ENCODE measurements around the gene MARCHF3. TPM values are rescaled to one million over a fixed set of nuclear protein-coding genes. Genes with fewer than 3 reads are reported as not detected.
A peak's percentile ranks its signal among the peaks of the same experiment; 100 is the strongest.

The MARCHF3 gene
- total RNA-seq, 6 experiments from 2014 or later = 0.33 to 4.3 (median 0.77) TPM

GRCh38 chr5:127074466-127074865 is 44.1 kb upstream of the MARCHF3 start:
- H3K27me3 ChIP-seq = no peaks in the 10 kb centered on the region
- DNase-seq = no peak
- no peak for TF ChIP-seq POLR2A (IDR thresholded peaks at IDR 0.05)
- intact Hi-C loops (cut with DNase I) = no loop called here
- no peak for ATAC-seq
- H3K27ac ChIP-seq = no peak overlapping the region
- 86% methylated on average over 3 of the region's 3 CpGs for WGBS (ENCODE audit: insufficient coverage, low coverage, low lambda C conversion rate, missing lambda C conversion rate)
- no peaks in the 10 kb centered on the region for H3K9me3 ChIP-seq
- H3K4me1 ChIP-seq = no peaks in the 10 kb centered on the region
- no peak overlapping the region for H3K4me3 ChIP-seq
- peaks cover 0 to 4% (median 0%) of the 10 kb centered on the region in 4 donors for H3K36me3 ChIP-seq

DNA sequence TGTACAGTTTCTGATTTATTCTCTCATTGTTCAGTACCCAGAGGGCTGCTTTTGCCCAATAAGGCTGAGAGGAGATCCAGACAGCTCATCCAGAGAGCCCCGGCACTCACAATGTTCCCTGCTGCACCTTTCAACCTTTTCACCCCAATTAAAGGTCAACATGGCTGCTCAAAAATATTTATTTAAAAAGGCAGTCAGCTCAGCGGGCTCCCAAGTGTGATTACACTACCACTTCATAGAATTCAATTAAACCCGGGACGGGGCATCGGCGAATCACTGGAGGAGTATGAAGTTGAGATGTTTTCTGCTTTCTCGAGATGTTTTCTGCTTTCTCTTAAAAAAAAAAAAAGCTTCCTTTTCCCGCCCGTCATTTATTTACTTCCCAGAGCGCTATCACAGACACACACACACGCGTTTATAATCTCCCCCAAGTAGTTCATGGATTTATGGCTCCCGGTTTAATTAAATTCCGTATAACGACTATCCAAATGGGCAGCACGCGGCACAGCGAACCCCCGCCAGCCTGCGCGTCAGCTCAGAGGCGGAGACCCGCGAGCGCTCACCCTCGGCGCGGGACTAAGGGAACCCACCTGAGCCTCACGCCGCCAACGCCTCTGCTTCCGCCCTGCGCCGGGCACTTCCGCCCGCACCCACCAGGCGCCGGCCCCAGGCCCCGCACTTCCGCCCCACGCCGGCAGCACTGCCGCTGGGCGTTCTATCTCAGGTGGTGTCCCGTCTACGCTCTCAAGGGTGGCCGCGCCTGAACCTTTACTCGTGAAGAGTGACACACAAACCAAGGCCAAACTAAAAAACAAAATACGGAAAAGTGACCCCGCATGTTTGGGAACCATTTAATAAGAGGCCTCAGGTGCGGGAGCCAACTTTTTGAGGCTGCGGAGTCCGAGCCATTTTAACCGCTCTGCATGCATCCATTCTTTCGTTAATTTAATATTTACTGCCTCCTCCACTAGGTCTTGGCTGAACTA is 42.8 kb upstream of the MARCHF3 start, which contains the start of gene C5orf63:
Gene C5orf63 (minus strand): TSS at position 642 of the 986 bp plus-strand sequence. CDS start 14,507 bp downstream, outside the sequence.
- ATAC-seq (peak; percentile 88 to 98 (median 90)), DNase-seq (peak; percentile 71 to 78 (median 73))
- whole genome bisulfite sequencing (ENCODE audit: insufficient coverage, low coverage, low lambda C conversion rate, missing lambda C conversion rate) = 22% methylated on average over 37 of the region's 56 CpGs
- TF ChIP-seq CTCF (IDR thresholded peaks at IDR 0.05) = peak in 3 of 4 donors; percentile 8 to 35 (median 9)
- TF ChIP-seq POLR2A (IDR thresholded peaks at IDR 0.05) = peak; percentile 10
- intact Hi-C loops (cut with DNase I) = no loop called here
- Histone ChIP-seq H3K27me3 (no peaks in the 10 kb centered on the region), H3K36me3 (peaks cover 0 to 4% (median 0%) of the 10 kb centered on the region in 4 donors), H3K4me3 (peak within 1 kb of the TSS; percentile 50 to 69 (median 64)), H3K4me1 (no peaks in the 10 kb centered on the region), H3K27ac (peak within 1 kb of the TSS; percentile 44 to 47 (median 46)), H3K9me3 (no peaks in the 10 kb centered on the region)

DNA sequence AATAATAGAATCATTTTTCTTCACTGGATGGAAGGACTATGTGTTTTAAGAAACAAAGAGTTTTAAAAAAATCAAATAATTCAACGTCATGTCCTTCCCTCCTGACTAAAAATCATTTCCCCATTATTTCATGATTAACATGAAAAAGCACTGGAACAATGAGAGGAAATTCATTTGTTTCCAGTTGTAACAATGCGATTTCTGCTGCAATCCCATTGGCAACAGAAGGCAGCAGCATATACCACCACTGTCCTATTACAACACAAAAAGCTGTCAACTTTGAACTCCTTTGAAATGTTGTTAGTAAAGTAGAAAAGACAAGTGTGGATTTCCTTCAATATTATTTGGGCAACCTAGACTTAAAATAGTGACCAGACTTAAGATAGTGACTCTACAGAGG is 39.9 kb upstream of the MARCHF3 start:
- no peak for DNase-seq
- peaks cover 0 to 4% (median 0%) of the 10 kb centered on the region in 4 donors for H3K36me3 ChIP-seq
- no peaks in the 10 kb centered on the region for H3K9me3 ChIP-seq
- ATAC-seq = peak in 2 of 4 donors; percentile 27 to 54
- no peaks in the 10 kb centered on the region for H3K4me1 ChIP-seq
- WGBS (ENCODE audit: insufficient coverage, low coverage, low lambda C conversion rate, missing lambda C conversion rate) = 73% methylated on average over 2 of the region's 2 CpGs
- TF ChIP-seq POLR2A (IDR thresholded peaks at IDR 0.05) = no peak
- no peak for TF ChIP-seq CTCF (IDR thresholded peaks at IDR 0.05)
- H3K4me3 ChIP-seq = no peak overlapping the region
- intact Hi-C loops (cut with DNase I) = no loop called here
- H3K27me3 ChIP-seq = no peaks in the 10 kb centered on the region
- peak overlapping the region in 1 of 3 donors; percentile 14 for H3K27ac ChIP-seq

DNA sequence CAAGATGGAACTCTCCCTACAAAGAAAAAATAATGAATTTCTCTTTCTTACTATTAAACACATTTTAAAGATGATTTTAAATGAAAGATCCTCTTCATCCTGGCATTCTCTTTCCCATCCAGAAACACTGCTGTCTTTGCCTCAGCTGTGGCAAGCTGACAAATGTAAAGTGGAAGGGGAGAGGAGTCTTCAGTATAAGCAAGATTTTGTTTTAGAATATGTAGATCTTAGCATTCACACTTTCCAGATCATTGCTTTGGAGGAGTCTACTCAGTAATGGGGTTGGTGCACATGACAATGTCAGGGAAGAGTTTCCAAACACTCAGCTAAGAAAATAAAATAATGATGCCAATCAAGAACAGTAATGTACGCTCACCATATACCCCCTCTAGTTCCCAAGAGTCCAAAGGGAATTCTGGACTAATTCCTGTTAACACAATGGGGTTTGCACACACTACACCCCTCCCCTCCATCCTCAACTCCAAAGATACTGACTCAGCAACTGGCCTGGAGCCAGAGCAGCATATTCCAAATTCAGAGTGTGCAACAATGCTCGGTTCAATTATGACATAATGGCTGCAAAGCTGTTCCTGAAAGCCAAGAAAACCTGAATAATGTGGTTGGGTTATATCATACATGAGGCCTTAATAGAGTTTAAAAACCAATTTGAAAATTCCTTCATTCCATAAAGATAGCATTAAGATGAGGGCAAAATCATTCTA is 38.3 kb upstream of the MARCHF3 start:
- H3K27ac ChIP-seq = no peak overlapping the region
- H3K4me3 ChIP-seq = no peak overlapping the region
- no peaks in the 10 kb centered on the region for H3K4me1 ChIP-seq
- DNase-seq = peak in 1 of 3 donors; percentile 22
- 58% methylated on average over 2 of the region's 2 CpGs for WGBS (ENCODE audit: insufficient coverage, low coverage, low lambda C conversion rate, missing lambda C conversion rate)
- H3K9me3 ChIP-seq = no peaks in the 10 kb centered on the region
- no peak for ATAC-seq
- H3K36me3 ChIP-seq = peaks cover 0 to 4% (median 0%) of the 10 kb centered on the region in 4 donors
- no peaks in the 10 kb centered on the region for H3K27me3 ChIP-seq
- TF ChIP-seq POLR2A (IDR thresholded peaks at IDR 0.05) (no peak), CTCF (IDR thresholded peaks at IDR 0.05) (no peak)
- intact Hi-C loops (cut with DNase I) = no loop called here

All from right lobe of liver (tissue), 6 donors.